Right lung (tissue), 5 donors: ENCODE data around the gene GABBR2. TPM values are rescaled to one million over a fixed set of nuclear protein-coding genes. Genes with fewer than 3 reads are reported as not detected.
"Not testable (repeated sequence)": the region's sequence is repeated elsewhere in the genome, so short reads cannot be mapped to it uniquely, and the experiment has no call there.

ENCODE experiments used
- DNase-seq, 2 donors: peaks; one replicate each; pipeline ENCODE4 v3.0.0-alpha.2; 2013
- polyA plus RNA-seq, 5 donors: library from polyadenylated mRNA; unstranded; fragments of 120-200 nt; gene quantifications; one replicate each; pipeline versions ENCODE4 v1.2.1 to v1.2.3, GENCODE V29; 2013; ENCODE audit warnings: inconsistent platforms in 1 of 5, low replicate concordance in 1 of 5; ENCODE audit not compliant: insufficient read length in 5 of 5, insufficient read depth in 1 of 5

Gene GABBR2
- polyA plus RNA-seq, 5 donors, result 0.48 to 1.4 (median 0.99) TPM

DNA sequence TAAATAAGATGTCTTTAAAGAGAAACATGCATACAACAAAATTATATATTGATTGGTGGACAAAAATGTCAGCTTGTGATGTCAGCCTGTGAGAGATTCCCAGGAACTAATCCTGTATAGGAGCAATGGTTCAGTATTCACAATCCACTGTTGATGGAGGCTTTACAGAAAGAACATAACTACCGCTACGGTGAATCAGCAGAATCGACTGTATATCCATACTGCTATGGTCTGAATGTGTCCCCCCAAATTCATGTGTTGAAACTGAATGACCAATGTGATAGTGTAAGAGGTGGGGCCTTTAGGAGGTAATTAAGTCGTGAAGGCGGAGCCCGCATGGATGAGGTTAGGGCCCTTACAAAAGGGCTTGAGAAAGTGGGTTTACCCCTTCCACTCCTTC, 412.9 kb downstream of the GABBR2 start:
- no peak for DNase-seq

DNA sequence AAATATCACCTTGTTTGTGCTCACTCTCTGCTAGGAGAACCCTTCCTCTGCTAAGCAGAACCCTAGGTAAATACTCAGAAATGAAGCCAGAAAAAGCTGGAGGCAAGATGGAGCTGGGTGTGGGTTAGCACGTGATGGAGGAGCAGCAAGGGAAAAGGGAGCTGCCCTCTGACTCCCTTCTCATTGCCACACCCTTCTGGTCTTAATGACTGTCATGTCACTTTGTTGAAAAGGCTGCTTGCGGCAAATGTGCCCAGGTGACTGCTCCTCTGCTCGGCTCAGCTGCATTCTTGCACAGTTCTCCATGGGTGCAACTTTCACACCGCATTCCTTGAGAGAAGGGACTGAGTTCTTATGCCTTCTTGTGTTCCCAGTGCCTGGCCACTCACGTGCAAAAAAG, 416.9 kb downstream of the GABBR2 start:
- no peak for DNase-seq

DNA sequence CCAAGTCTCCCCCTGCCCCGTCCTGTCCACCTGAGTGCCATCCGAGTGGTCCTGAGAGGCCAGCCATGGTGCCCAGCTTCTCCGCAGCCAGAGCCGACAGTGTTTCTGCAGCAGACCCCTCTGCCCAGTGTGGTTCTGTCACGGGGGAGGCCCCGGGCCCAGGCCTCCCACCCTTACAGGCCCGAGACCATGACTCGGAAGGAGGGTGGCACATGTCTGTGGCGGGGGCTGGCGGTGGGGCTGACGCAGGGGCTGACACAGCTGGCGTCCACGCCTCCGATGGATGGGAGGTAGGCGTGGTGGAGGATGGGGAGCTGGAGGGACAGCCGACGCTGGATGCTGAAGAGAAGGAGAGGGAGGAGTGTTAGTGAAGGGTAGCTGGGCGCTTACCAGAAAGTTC, 418.3 kb downstream of the GABBR2 start:
- no peak for DNase-seq

DNA sequence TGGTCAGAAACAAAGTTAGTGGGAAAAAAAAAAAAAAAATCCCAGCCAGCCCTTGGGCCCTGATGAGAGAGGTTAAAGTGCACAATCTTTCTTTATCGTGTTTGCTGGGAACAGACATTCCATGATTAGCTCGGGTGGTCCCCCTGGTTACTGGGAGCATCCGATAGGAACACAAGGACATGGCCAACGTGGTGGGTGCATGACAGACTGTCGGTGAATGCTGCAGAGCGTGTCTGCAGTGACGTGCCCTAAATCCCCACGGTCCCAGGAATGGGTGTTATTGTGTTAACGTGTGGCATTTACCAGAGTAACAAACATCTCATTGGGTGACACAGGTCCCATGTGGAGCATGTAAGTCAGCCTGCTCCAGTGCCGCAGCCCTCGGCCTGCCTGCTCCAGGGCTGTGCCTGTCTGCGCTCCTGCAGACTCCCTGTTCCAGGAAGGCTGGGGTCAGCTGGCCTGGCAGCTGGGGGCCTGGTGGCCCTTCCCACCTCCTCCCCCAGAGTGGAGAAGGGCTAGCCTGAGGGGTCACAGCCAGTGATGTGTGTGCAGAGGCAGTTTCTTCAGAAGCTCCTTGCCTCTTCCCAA, 419.0 kb downstream of the GABBR2 start:
- no peak for DNase-seq

DNA sequence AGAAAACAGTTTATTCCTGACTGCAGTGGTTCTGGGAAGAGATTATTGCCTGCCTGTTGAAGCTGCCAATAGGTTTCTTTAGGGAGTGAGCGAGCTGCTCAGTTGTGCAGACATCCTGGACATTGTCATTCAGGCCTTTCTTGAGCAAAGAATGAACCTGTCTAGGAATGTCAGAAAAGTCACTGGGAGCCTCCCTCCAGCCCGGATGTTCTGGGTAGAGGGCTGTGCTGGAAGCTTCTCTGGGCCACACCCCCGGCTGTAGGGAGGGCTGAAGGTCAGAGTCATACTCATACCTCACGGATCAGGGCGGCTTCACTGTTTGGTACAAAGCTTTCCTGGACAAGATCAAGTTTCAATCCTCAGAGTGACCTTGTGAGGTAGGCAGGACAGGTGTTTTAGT, 419.9 kb downstream of the GABBR2 start:
- no peak for DNase-seq

DNA sequence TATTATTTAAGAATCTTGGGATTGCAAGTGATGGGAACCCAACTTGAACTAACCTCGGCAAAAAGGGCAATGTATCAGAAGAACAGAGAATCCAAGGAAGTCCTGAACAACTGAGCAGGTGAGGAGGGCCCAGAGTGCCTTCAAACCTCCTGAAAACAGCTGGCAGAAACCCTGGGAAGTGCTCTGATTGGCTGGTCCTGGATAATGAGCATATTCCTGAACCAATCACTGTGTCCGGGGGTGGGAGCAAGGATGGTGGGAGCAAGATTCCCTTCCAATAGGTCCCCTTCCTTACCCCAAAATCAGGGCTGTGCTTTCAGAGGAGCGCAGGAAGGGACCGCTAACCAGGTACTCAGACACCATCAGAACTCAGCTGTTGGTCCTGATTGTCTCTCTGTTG, 421.4 kb downstream of the GABBR2 start:
- no peak for DNase-seq

DNA sequence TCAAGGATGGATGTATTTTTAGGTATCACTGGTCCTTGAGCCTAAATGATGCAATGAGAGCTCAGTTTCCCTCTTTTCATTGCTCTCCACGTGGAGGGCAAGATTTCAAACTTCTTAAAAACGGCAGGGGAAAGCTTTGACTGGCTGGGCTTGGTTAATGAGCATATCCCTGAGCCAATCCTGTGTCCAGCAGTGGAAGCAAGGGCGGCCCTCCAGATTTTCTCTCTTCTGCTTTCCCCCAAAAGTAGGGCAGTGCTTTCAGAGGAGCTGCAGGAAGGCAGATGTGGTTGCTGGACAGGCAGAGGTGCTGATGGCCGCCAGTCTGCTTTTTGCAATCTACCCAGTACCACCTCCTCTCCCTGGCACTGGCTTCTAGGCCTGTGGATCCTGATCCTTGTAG, 423.3 kb downstream of the GABBR2 start:
- no peak for DNase-seq

DNA sequence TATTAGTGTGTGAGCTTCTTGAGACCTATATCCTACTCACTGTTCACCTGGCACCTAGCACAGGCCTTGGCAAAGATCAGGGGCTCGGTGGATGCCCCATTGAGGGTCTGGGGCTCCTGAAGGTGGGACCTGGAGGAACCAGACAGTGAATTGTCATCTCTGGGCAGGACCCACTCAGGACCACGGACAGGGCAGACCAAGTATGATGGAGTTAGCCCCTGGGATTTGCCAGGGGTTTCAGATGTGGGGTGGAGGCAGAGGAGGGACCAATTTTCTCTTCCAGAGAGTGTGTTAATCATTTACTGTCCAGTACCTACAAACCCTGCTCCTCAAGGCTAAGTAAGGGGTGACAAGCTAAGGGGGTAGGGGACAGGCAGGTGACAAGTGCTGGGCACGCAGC, 424.0 kb downstream of the GABBR2 start:
- no peak for DNase-seq

DNA sequence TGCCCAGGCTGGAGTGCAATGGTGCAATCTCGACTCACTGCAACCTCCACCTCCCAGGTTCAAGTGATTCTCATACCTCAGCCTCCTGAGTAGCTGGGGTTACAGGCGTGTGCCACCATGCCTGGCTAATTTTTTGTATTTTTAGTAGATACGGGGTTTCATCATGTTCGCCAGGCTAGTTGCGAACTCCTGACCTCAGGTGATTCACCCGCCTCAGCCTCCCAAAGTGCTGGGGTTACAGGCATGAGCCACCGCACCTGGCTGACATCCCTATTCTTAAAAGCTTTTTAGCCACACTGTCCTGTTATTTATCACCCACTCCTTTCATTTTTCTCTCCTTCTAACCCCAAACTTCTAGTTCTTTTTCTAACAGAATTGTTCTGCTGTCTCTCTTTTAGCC, 425.6 kb downstream of the GABBR2 start:
- DNase-seq, result not testable (repeated sequence)

DNA sequence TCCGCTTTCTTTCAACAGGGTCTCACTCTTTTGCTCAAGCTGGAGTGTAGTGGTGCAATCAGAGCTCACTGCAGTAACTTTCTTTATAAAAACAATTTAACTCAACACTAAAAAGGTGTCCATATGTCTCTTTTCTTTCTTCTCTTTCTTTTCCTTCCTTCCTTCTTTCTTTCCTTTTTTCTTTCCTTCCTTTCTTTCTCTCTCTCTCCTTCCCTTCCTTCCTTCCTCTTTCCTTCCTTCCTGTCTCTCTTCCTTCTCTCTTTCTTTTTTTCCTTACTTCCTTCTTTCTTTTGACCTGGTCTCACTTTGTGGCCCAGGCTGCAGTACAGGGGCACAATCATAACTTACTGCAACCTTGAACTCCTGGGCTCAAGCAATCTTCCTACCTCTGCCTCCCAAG, 427.5 kb downstream of the GABBR2 start:
- no peak for DNase-seq

DNA sequence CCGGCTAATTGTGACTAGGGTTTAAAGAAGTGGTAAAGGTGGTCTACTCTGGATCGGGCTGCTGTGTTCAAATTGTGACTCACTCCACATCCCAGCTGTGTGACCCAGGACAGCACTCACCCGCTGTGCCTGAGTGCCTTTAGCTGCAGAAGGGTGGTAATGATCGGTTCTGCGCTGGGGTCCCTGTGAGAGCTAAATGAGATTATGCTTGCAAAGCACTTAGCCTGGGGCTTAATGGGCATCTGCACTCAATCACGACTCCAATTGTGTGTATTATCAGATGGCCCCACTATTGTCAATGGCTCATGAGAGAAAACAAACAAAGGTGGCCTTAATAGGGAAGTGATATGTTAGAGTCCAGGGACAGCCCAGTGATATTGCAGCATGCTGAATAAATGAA, 428.2 kb downstream of the GABBR2 start:
- DNase-seq, result no peak

DNA sequence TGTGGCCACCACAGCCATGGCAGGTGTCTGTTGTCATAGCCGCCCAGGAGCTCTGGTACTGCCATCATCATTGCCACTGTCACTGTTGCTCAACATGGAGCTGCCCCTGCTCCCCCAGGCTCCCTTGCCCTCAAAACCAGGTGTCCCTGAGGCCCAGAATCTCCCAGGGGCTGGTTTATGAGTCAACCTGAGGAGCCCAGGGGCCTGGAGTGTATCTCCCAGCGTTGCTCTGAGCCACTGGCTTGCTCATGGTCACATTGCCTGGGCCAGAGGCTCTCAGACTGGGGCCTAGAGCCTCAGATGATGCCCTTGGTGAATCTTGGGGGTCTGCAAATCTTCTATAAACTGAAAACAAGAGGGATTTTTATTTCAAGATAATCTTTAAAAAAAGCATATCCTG, 428.6 kb downstream of the GABBR2 start:
- no peak for DNase-seq

DNA sequence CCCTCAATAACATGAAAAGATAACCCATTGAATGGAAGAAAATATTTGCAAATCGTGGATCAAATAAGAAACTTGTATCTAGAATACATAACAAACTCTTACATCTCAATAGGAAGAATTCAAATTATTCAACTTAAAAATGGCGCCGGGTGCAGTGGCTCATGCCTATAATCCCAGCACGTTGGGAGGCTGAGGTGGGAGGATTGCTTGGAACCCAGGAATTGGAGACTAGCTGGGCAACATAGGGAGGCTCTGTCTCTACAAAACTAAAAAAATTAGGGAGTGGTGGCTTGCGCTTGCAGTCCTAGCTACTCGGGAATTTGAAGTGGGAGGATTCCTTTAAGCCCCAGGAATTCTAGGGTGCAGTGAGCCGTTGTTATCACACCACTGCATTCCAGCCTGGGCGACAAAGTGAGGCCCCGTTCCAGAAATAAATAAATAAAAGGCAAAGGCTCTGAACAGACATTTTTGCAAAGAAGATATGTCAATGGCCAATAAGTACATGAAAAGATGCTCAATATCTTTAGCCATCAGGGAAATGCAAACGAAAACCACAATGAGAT, 431.7 kb downstream of the GABBR2 start:
- no peak for DNase-seq

DNA sequence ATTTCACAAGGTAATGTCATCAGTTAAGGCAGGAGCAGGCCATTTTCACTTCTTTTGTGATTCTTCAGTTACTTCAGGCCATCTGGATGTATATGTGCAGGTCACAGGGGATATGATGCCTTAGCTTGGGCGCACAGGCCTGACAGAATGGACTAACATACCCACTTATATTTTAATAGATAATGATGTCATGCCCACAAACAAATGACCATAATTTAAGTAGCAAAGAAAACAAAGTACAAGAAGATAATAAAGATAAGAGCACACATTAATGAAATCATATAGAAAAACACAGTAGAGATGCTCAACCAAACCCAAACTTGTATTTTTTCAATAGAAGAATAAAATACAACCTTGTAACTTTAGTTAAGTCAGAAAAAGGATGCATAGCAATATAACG, 433.6 kb downstream of the GABBR2 start:
- DNase-seq, result no peak

DNA sequence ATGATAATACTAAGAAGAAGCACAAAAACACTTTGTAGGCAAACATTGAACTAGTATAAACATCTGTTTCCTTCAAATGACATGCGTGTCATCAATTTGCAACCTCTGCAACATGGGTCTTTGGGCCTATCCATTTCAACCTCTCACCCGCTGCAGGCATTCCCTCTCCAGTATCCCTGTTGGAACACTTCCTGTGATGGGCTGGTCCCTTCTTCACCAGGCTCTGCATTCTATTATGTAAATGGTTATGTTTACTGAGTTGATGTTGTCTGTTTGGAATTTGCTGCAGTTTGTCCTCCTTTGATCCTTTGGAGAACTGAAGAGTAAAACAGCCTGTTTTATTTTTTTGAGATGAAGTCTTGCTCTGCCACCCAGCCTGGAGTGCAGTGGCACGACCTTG, 436.7 kb downstream of the GABBR2 start:
- no peak for DNase-seq

DNA sequence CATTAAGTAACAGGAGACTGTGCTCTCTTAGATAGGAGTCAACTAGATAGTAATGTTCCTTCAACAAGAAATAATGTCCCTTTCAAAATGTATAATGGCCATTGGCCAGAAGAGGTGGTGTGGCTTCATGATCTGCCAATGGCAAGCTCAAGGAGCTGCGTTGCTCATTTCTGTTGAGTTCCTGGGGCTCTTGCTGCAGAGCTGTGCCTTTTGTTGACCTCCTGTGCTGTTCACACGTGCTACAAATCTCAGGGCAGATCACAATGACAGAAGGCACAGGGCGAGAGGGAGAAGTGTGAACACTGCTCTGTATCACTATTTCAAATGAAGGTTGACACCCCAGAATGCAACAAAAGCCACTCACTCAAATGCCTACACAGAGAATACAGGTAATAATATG, 437.3 kb downstream of the GABBR2 start:
- no peak for DNase-seq

DNA sequence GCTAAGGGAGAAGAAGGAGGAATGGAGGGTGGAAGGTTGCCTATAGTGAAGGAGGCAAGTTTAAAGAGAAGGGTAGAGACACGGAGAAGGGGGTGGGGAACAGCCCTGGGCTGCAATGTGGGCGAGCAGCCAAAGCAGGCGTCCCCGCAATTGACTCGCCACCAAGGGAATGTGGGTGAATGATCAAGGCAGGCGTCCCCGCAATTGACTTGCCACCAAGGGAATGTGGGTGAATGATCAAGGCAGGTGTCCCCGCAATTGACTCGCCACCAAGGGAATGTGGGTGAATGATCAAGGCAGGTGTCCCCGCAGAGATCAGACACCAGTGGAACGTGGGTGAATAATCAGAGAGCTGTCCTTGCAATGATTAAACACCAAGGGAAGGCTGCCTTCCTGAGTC, 438.5 kb downstream of the GABBR2 start:
- DNase-seq, result not testable (repeated sequence)

DNA sequence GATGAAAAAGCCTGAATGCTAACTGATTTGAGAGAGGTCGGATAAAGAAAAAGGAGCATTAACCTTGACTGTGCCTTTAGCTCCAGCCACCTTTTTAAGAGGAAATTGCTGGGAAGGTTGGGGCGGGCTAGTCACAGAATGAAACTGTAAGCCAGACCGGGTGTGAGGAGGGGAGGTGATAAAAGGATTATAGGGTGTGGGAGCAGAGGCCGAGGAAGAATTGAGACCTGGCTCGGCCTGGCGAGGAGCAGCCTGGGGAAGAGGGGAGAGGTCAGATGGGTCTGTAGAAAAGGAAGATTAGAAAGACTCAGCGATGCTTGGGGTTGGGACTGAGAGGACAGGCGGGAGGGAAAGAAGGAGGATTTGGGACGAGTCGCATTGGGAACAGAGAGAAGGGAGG, 439.1 kb downstream of the GABBR2 start:
- DNase-seq, result not testable (repeated sequence)

DNA sequence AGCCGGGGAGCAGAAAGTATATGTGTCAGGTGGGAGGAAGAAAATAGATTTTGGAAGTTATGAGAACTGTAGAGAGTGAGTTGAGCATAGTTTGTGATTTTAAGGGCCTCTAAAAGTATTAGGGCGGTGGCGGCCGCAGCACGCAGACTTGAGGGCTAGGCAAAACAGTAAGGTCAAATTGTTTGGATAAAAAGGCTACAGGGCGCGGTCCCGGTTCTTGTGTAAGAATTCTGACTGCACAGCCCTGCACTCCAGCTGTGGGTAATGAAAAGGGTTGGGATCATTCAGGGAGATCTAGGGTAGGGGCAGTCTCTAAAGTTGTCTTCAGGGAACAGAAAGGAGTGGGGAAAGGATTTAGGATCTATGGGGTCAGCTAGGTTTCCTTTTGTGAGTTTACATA, 441.2 kb downstream of the GABBR2 start:
- not testable (repeated sequence) for DNase-seq

DNA sequence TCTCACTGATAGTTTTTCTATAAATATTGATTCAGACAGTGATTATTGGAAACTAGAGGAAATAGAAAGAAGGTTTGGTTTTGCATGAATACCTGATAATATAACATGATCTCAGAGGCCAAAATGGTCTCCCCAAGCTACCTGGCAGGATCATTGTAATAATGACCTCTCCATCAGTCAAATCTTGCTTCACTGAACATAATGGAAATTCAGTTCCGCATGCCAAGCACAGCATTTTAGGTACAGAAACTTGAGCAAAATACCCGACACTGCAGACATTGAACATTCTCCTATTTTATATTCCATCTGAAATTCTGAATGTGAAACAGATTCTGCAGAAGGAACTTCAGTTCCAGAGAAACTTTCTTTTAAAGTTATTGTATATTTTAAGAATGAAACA, 444.2 kb downstream of the GABBR2 start:
- DNase-seq, result no peak

DNA sequence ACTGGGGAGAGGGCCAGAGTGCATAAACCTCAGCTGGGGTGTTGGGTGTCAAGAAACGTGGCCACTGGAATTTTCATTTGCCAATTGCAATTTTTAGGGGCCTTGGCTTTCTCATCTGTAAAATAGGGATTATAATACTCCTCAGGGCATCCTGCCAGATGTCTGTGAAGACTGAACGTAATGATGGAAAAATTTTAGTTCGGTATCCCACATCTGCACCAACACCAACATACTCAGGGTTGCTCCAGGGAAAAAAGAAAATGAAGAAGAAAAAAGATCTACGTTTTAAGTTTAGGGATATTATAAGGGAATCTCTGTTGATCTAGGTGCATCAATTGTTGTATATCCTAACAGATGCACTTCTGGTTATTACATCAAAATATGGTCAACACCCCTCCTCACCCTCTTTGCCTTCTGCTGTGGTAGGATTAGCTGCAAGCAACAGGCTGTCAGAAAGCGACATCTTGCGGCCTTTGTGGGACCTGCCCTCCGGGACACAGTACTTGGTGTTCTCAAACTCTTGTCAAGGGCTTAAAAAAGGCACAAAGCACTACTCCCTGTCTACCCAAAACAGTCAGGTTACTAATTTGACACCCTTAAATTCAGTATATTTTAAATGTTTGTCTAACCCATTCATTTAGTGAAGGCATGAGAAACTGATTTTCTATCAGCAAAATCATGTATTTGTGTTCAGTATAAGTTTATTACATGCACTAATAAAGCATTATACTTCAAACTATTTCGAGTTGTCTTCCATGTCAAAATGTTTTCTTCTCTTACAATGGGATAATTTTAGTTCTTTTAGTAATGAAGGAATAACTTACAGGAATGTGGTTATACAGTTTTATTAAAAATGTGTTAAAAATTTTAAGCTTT, 445.0 kb downstream of the GABBR2 start:
- peak in 1 of 2 donors; percentile 63 for DNase-seq

DNA sequence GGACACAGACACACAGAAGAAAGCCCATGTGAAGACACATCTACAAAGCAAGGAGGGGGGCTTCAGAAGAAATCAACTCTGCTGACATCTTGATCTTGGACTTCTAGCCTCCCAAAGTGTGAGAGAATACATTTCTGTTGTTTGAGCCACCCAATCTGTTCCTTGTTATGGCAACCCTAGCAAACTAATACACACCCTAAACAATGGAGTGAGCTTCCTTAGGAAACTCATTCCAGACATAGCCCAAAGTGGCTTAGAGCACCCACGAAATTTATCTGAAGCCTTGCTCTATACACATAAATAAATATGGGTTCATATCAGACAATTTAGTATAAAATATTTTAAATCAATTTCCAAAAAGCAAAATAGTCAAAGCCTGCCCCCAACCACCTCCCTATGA, 445.7 kb downstream of the GABBR2 start:
- no peak for DNase-seq

DNA sequence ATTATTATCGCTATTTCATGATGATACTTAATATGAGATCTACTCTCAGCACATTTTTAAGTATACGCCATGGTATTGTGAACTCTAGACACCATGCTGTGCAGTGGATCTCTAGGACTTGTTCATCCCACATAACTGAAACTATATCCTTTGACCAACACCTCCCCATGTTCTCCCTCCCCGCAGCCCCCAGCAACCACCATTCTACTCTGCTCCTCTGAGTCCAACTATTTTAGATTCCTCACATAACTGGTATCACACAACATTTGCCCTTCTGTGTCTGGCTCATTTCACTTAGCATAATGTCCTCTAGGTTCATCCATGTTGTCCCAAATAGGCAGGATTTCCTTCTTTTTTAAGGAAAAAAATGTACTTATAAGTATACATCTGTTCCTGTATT, 446.7 kb downstream of the GABBR2 start:
- DNase-seq, result no peak
